Aorta (tissue), 5 donors: ENCODE measurements around the gene SLX4IP. TPM values are rescaled to one million over a fixed set of nuclear protein-coding genes. Genes with fewer than 3 reads are reported as not detected.

Experiments used
- ATAC-seq: fragments of 200-7000 bp; cut with Tn5 transposase; one replicate; pipeline ENCODE4 v1.9.1; 2022; ENCODE audit warnings: moderate library complexity; ENCODE audit not compliant: low FRiP score
- DNase-seq, 2 donors: peaks; one replicate each; pipeline ENCODE4 v3.0.0-alpha.2; 2020
- H3K27ac ChIP-seq, 2 donors: one replicate each; pipeline ENCODE4 v1.5.1; 2013; ENCODE audit warnings: low read length in 2 of 2, mild to moderate bottlenecking in 2 of 2, moderate library complexity in 2 of 2, control low read depth in 1 of 2, inconsistent platforms in 1 of 2, low read depth in 1 of 2
- H3K27me3 ChIP-seq, 2 donors: one replicate each; pipeline ENCODE4 v1.6.1; 2013; ENCODE audit warnings: control low read depth in 1 of 2, low read length in 1 of 2, mild to moderate bottlenecking in 1 of 2, moderate library complexity in 1 of 2; ENCODE audit not compliant: insufficient read depth in 2 of 2, control insufficient read depth in 1 of 2
- H3K36me3 ChIP-seq, 2 donors: one replicate each; pipeline ENCODE4 v1.6.1; 2013; ENCODE audit warnings: control low read depth in 1 of 2, low read length in 1 of 2, mild to moderate bottlenecking in 1 of 2; ENCODE audit not compliant: insufficient read depth in 2 of 2, control insufficient read depth in 1 of 2
- H3K4me1 ChIP-seq, 2 donors: one replicate each; pipeline ENCODE4 v1.6.1; 2013; ENCODE audit warnings: low read length in 2 of 2, control low read depth in 1 of 2, mild to moderate bottlenecking in 1 of 2, moderate library complexity in 1 of 2; ENCODE audit not compliant: insufficient read depth in 2 of 2, control insufficient read depth in 1 of 2
- H3K4me3 ChIP-seq, 2 donors: one replicate each; pipeline ENCODE4 v1.5.1; 2013; ENCODE audit warnings: low read length in 2 of 2, control low read depth in 1 of 2, mild to moderate bottlenecking in 1 of 2
- H3K9me3 ChIP-seq: one replicate; pipeline ENCODE4 v1.6.1; 2013; ENCODE audit warnings: mild to moderate bottlenecking, low read length; ENCODE audit not compliant: control insufficient read depth
- WGBS, 2 donors: extraction: QIAGEN DNeasy Blood & Tissue Kit; methylation state at CpG; one replicate each; pipeline ENCODE4 v1.1.7; 2013; 5-methylcytosine and 5-hydroxymethylcytosine counted together
- intact Hi-C, 2 donors: fragments of 100-400 bp; cut with DNase I; formaldehyde crosslinking; loops; one replicate each; pipeline versions ENCODE4 v1.14.2 to v1.15.0; 2022
- polyA plus RNA-seq, 2 donors: library from polyadenylated mRNA; stranded (reverse); fragments of 200-250 nt; gene quantifications; one replicate each; pipeline ENCODE4 v1.2.3, GENCODE V29; 2013
- total RNA-seq, 2 donors: library from RNA; stranded (reverse); fragmentation: NEBNext Ultra II Directional; extraction: Animal tissue kit (Norgen Biotek cat#: 25700); gene quantifications; one replicate each; pipeline ENCODE4 v1.2.1, GENCODE V29; 2021
- donor health status: healthy with polysubstance abuse.
- donor health status: Bipolar disorder and iron deficiency.
- donor health status: DM: no; HTN: no; CAD: no.
- donor health status: DM: no; HTN: no; CAD: no.
- donor health status: DM: yes; HTN: yes; CAD: no.

The SLX4IP gene
- total and polyA plus RNA-seq, 4 donors: 1.4 to 5.6 (median 3.3) TPM

GRCh38 chr20:10602221-10602871, 167.2 kb downstream of the SLX4IP start:
- Histone ChIP-seq H3K27ac (peak overlapping the region in 1 of 2 donors; percentile 2), H3K4me1 (peaks cover 3 to 11% of the 10 kb centered on the region in 2 donors), H3K27me3 (no peaks in the 10 kb centered on the region), H3K36me3 (no peaks in the 10 kb centered on the region), H3K9me3 (no peaks in the 10 kb centered on the region), H3K4me3 (no peak overlapping the region)
- intact Hi-C loops: no loop called here
- DNase-seq (no peak), ATAC-seq (no peak)
- WGBS, 2 donors: 7 to 14% methylated on average over 4 of the region's 4 CpGs

GRCh38 chr20:10603378-10603777, 168.3 kb downstream of the SLX4IP start:
- DNase-seq: no peak
- Histone ChIP-seq H3K4me3 (no peak overlapping the region), H3K9me3 (no peaks in the 10 kb centered on the region), H3K27ac (peak overlapping the region; percentile 100), H3K36me3 (no peaks in the 10 kb centered on the region), H3K27me3 (no peaks in the 10 kb centered on the region), H3K4me1 (peaks cover 3 to 11% of the 10 kb centered on the region in 2 donors)
- intact Hi-C loops: no loop called here
- no peak for ATAC-seq
- WGBS, 2 donors: 54 to 58% methylated on average over 4 of the region's 4 CpGs

GRCh38 chr20:10603971-10604864, 169.1 kb downstream of the SLX4IP start:
- intact Hi-C loops: loop anchor here (1.0 to 2.0 kb wide), 3 partner anchors 13 to 63 kb away; no protein-coding TSS in a partner anchor
- H3K27me3 ChIP-seq: no peaks in the 10 kb centered on the region
- no peaks in the 10 kb centered on the region for H3K36me3 ChIP-seq
- DNase-seq (peak; percentile 77 to 78), ATAC-seq (peak; percentile 94)
- peak overlapping the region; percentile 100 for H3K27ac ChIP-seq
- H3K4me1 ChIP-seq: peaks cover 3 to 16% of the 10 kb centered on the region in 2 donors
- peak overlapping the region in 1 of 2 donors; percentile 54 for H3K4me3 ChIP-seq
- H3K9me3 ChIP-seq: no peaks in the 10 kb centered on the region
- 5 to 7% methylated on average over 8 of the region's 8 CpGs for WGBS, 2 donors

GRCh38 chr20:10604865-10605440, 169.8 kb downstream of the SLX4IP start:
- Histone ChIP-seq H3K27me3 (no peaks in the 10 kb centered on the region), H3K36me3 (no peaks in the 10 kb centered on the region), H3K27ac (peak overlapping the region; percentile 94 to 99), H3K9me3 (no peaks in the 10 kb centered on the region), H3K4me3 (no peak overlapping the region), H3K4me1 (peaks cover 3 to 19% of the 10 kb centered on the region in 2 donors)
- WGBS, 2 donors: 1 to 4% methylated on average over 2 of the region's 2 CpGs
- intact Hi-C loops: loop anchor here (1.0 to 5.0 kb wide), 4 partner anchors 14 to 62 kb away; no protein-coding TSS in a partner anchor
- no peak for ATAC-seq
- DNase-seq: no peak

GRCh38 chr20:10605547-10606195, 170.6 kb downstream of the SLX4IP start:
- intact Hi-C loops: loop anchor here (2.0 to 5.0 kb wide), 3 partner anchors 15 to 61 kb away; no protein-coding TSS in a partner anchor
- WGBS, 2 donors: 46 to 58% methylated on average over 3 of the region's 3 CpGs

GRCh38 chr20:10609276-10609675, 174.2 kb downstream of the SLX4IP start:
- H3K36me3 ChIP-seq: no peaks in the 10 kb centered on the region
- ATAC-seq (peak; percentile 67), DNase-seq (peak; percentile 74 to 75)
- peaks cover 3 to 12% of the 10 kb centered on the region in 2 donors for H3K4me1 ChIP-seq
- no peaks in the 10 kb centered on the region for H3K27me3 ChIP-seq
- H3K9me3 ChIP-seq: no peaks in the 10 kb centered on the region
- intact Hi-C loops: loop anchor here in 1 of 2 donors (5.0 kb wide), 1 partner anchor 53 kb away; no protein-coding TSS in a partner anchor
- no peak overlapping the region for H3K4me3 ChIP-seq
- peak overlapping the region; percentile 79 to 100 for H3K27ac ChIP-seq
- WGBS, 2 donors: 50 to 52% methylated on average over 2 of the region's 2 CpGs

More at GRCh38 chr20:10605547-10606195, 170.6 kb downstream of the SLX4IP start:
- DNase-seq (no peak), ATAC-seq (no peak)
- Histone ChIP-seq H3K9me3 (no peaks in the 10 kb centered on the region), H3K4me1 (peaks cover 3 to 19% of the 10 kb centered on the region in 2 donors), H3K27me3 (no peaks in the 10 kb centered on the region), H3K36me3 (no peaks in the 10 kb centered on the region), H3K4me3 (no peak overlapping the region), H3K27ac (peak overlapping the region; percentile 94 to 99)

GRCh38 chr20:10609770-10610169, 174.7 kb downstream of the SLX4IP start:
- H3K27me3 ChIP-seq: no peaks in the 10 kb centered on the region
- H3K4me1 ChIP-seq: peaks cover 3 to 10% of the 10 kb centered on the region in 2 donors
- H3K36me3 ChIP-seq: no peaks in the 10 kb centered on the region
- no peaks in the 10 kb centered on the region for H3K9me3 ChIP-seq
- ATAC-seq: peak; percentile 57
- H3K27ac ChIP-seq: peak overlapping the region; percentile 79 to 100
- no peak for DNase-seq
- intact Hi-C loops: loop anchor here in 1 of 2 donors (5.0 kb wide), 1 partner anchor 53 kb away; no protein-coding TSS in a partner anchor
- no peak overlapping the region for H3K4me3 ChIP-seq

GRCh38 chr20:10610251-10610650, 175.1 kb downstream of the SLX4IP start:
- DNase-seq: peak in 1 of 2 donors; percentile 72
- no peaks in the 10 kb centered on the region for H3K9me3 ChIP-seq
- intact Hi-C loops: no loop called here
- no peaks in the 10 kb centered on the region for H3K27me3 ChIP-seq
- H3K36me3 ChIP-seq: no peaks in the 10 kb centered on the region
- H3K4me1 ChIP-seq: peaks cover under 1 to 8% of the 10 kb centered on the region in 2 donors
- WGBS, 2 donors: 7 to 14% methylated on average over 5 of the region's 5 CpGs
- ATAC-seq: peak; percentile 43
- no peak overlapping the region for H3K4me3 ChIP-seq
- peak overlapping the region in 1 of 2 donors; percentile 97 for H3K27ac ChIP-seq
